Heart right ventricle (tissue), 16 donors: ENCODE data around the gene KCNMA1. TPM values are rescaled to one million over a fixed set of nuclear protein-coding genes. Genes with fewer than 3 reads are reported as not detected.
A peak's percentile ranks its signal among the peaks of the same experiment; 100 is the strongest.

Experiments
- ATAC-seq, 8 donors: fragments of 200-7000 bp; cut with Tn5 transposase; one replicate each; pipeline ENCODE4 v1.9.1; 2020; ENCODE audit warnings: mild to moderate bottlenecking in 8 of 8, moderate library complexity in 8 of 8, moderate number of reproducible peaks in 1 of 8
- DNase-seq, 2 donors: peaks; one replicate each; pipeline ENCODE4 v3.0.0-alpha.2; 2020
- H3K27ac ChIP-seq, 10 donors: fragments of 200-600 bp; sonication (generic) in 2 of 10; one replicate each; pipeline versions ENCODE4 v1.5.0 to v1.8.0; 2020 to 2022; ENCODE audit warnings: mild to moderate bottlenecking in 3 of 10
- H3K27me3 ChIP-seq, 7 donors: fragments of 200-600 bp; one replicate each; pipeline ENCODE4 v1.8.0; 2021 to 2022; ENCODE audit warnings: mild to moderate bottlenecking in 2 of 7
- H3K36me3 ChIP-seq, 9 donors: fragments of 200-600 bp; sonication (generic) in 1 of 9; one replicate each; pipeline versions ENCODE4 v1.5.0 to v1.8.0; 2020 to 2022; ENCODE audit warnings: mild to moderate bottlenecking in 2 of 9
- H3K4me1 ChIP-seq, 9 donors: fragments of 200-600 bp; sonication (generic) in 1 of 9; one replicate each; pipeline versions ENCODE4 v1.5.0 to v1.8.0; 2020 to 2022; ENCODE audit warnings: mild to moderate bottlenecking in 4 of 9
- H3K4me3 ChIP-seq, 10 donors: fragments of 200-600 bp; sonication (generic) in 2 of 10; one replicate each; pipeline versions ENCODE4 v1.5.0 to v1.8.0; 2020 to 2022; ENCODE audit warnings: mild to moderate bottlenecking in 7 of 10, moderate library complexity in 2 of 10
- H3K9me3 ChIP-seq, 11 donors: fragments of 200-600 bp in 10 of 11; sonication (generic) in 2 of 11; one replicate each; pipeline versions ENCODE4 v1.5.0 to v1.8.0; 2013 to 2022; ENCODE audit warnings: mild to moderate bottlenecking in 2 of 11, control low read depth in 1 of 11, moderate library complexity in 1 of 11
- WGBS, 2 donors: extraction: QIAGEN DNeasy Blood & Tissue Kit; methylation state at CpG; one replicate each; pipeline ENCODE4 v1.1.7; 2013; ENCODE audit warnings: inconsistent platforms in 1 of 2; 5-methylcytosine and 5-hydroxymethylcytosine counted together
- intact Hi-C, 10 donors: fragments of 100-400 bp; cut with DNase I; formaldehyde crosslinking; loops; one replicate each; pipeline versions ENCODE4 v1.11.1 to v1.14.2; 2022
- polyA plus RNA-seq, 2 donors: library from polyadenylated mRNA; stranded (reverse); fragments of 200-250 nt; gene quantifications; one replicate each; pipeline ENCODE4 v1.2.3, GENCODE V29; 2013
- total RNA-seq, 10 donors: library from RNA; stranded (reverse); fragmentation: NEBNext Ultra II Directional in 3 of 10; extraction: Animal tissue kit (Norgen Biotek cat#: 25700) in 3 of 10; gene quantifications; one replicate each; pipeline versions ENCODE4 v1.2.1 to v1.2.4, GENCODE V29; 2021 to 2023
- TF ChIP-seq, protein P1 (sequence below), 9 donors: fragments of 200-600 bp; sonication (generic) in 2 of 9; IDR thresholded peaks; one replicate each; pipeline versions ENCODE4 v1.5.0 to v1.8.0; 2021 to 2022; ENCODE audit warnings: antibody characterized with exemption in 9 of 9, mild to moderate bottlenecking in 5 of 9, moderate library complexity in 1 of 9
- donor health status: Arrhythmogenic right ventricular cardiomyopathy.
- donor health status: ischemic (EF 13 %, LVEDD 7.1; RV severe dilation, severe dysfunction).
- donor health status: healthy with polysubstance abuse.
- donor health status: DM: no; HTN: yes; CAD: no.
- donor health status: DM: no; HTN: no; CAD: no.
- donor health status: ischemic (EF 25% LVEDD 6.9; RV normal size, moderate dysfunction).
- donor health status: ischemic (EF 25% LVEDD 5.7; RV mildly dilated, moderate dysfunction).
- donor health status: healthy.
- donor health status: DM: yes; HTN: yes; CAD: no.
- donor health status: Ischemic cardiomyopathy.
- donor health status: ischemic (EF 35%, LVEDD 5.7; RV mildly dilated, moderate dysfunction).
- donor health status: nonischemic (EF 11% LVEDD 7.7; RV severe dilation, severe dysfunction).
- donor health status: DM: yes; HTN: yes; CAD: no.
- donor health status: PGD.
- donor health status: ischemic (EF 29% LVEDD 5.4; RV normal size, mild dysfunction).
- donor health status: nonischemic (EF 23%, LVEDD 6.1; RV moderate dilation, normal function).

The KCNMA1 gene
- total and polyA plus RNA-seq, 12 donors: 0.59 to 5.3 (median 1.6) TPM

DNA sequence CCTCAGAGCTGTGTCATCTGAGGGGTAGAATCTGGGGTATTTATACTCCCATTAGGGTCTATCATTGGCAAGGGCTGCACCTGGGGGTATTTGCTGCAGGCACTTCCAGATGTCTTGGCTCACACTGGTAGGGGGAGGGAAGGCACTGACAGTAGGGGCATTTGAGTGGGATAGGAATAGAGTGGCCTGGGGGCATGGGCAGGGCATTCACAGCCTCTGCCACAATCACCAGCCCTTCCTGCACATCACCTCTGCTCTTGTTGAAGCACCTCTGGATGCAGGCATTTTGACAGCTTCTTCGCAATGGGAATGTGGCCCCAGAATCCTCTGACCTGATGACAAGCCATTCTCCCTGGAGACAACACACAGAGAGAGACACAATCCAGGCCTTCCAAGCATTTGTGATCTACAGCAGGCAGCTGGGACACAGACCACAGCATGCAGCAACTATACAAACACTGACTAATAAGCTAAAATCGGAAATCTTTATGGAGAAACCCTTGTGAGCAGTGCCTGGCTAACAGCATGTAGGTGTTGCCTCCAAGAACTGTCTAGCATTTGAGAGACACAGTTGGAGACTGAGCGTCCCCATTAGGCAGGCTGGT lies 178.5 kb downstream of the KCNMA1 start:
- WGBS, 2 donors: 49 to 50% methylated on average over 3 of the region's 3 CpGs
- Histone ChIP-seq H3K27ac (no peak overlapping the region), H3K36me3 (no peaks in the 10 kb centered on the region), H3K9me3 (no peaks in the 10 kb centered on the region), H3K4me3 (no peak overlapping the region), H3K4me1 (no peaks in the 10 kb centered on the region), H3K27me3 (peaks cover 0 to 29% (median 4%) of the 10 kb centered on the region in 7 donors)
- DNase-seq (no peak), ATAC-seq (no peak)
- TF ChIP-seq, protein P1, sequence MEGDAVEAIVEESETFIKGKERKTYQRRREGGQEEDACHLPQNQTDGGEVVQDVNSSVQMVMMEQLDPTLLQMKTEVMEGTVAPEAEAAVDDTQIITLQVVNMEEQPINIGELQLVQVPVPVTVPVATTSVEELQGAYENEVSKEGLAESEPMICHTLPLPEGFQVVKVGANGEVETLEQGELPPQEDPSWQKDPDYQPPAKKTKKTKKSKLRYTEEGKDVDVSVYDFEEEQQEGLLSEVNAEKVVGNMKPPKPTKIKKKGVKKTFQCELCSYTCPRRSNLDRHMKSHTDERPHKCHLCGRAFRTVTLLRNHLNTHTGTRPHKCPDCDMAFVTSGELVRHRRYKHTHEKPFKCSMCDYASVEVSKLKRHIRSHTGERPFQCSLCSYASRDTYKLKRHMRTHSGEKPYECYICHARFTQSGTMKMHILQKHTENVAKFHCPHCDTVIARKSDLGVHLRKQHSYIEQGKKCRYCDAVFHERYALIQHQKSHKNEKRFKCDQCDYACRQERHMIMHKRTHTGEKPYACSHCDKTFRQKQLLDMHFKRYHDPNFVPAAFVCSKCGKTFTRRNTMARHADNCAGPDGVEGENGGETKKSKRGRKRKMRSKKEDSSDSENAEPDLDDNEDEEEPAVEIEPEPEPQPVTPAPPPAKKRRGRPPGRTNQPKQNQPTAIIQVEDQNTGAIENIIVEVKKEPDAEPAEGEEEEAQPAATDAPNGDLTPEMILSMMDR (IDR thresholded peaks at IDR 0.05): no peak
- intact Hi-C loops: no loop called here

DNA sequence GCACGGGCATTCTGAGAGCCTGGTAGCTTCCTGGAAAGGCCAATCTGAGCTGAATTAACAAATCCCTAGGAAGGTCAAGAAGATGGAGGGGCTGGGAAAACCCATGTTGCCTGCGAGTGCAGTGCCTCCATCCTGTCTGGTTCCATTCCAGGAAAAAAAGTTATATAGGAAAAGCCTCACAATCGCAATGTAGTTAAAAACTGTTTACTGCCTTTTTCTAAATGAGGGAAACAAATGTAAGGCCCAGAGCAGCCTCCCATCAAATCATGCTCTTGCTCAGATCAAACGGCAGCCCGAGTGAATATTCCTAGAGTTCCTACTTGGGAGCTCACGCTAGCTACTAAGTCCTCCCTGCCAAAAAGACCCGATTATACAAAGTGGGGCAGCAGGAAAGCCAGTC lies 179.9 kb downstream of the KCNMA1 start:
- intact Hi-C loops: no loop called here
- TF ChIP-seq, protein P1 (IDR thresholded peaks at IDR 0.05): no peak
- H3K9me3 ChIP-seq: no peaks in the 10 kb centered on the region

DNA sequence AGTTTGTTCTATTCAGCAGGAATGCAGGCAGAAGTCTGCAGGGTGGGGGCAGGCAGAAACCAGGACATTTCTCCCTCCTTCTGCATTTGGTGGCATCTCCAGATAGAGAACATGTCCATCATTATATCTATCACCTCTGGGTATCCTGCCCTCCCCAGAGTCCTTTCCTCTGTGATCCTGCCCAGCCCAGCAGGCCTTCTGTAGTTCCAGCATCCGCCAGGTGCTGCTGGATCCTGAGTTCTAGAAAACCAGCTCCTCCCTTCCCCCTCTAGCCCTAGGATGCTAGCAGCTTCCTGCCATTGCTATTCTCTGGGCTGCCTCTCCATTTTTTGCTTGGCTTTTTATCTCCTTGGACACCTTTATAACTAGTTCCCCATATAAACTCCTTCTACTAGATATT lies 180.3 kb downstream of the KCNMA1 start:
- DNase-seq: no peak
- 84 to 91% methylated on average over 1 of the region's 1 CpG for WGBS, 2 donors
- Histone ChIP-seq H3K4me1 (no peaks in the 10 kb centered on the region), H3K4me3 (no peak overlapping the region), H3K27ac (no peak overlapping the region), H3K27me3 (peaks cover 0 to 29% (median 4%) of the 10 kb centered on the region in 7 donors), H3K36me3 (no peaks in the 10 kb centered on the region), H3K9me3 (no peaks in the 10 kb centered on the region)
- no peak for ATAC-seq
- TF ChIP-seq, protein P1 (IDR thresholded peaks at IDR 0.05): no peak
- intact Hi-C loops: no loop called here

More for the DNA sequence above, 179.9 kb downstream of the KCNMA1 start:
- DNase-seq (no peak), ATAC-seq (no peak)
- no peak overlapping the region for H3K4me3 ChIP-seq
- no peaks in the 10 kb centered on the region for H3K4me1 ChIP-seq
- WGBS, 2 donors: 44 to 68% methylated on average over 7 of the region's 7 CpGs
- H3K27me3 ChIP-seq: peaks cover 0 to 29% (median 4%) of the 10 kb centered on the region in 7 donors
- H3K36me3 ChIP-seq: no peaks in the 10 kb centered on the region
- no peak overlapping the region for H3K27ac ChIP-seq

DNA sequence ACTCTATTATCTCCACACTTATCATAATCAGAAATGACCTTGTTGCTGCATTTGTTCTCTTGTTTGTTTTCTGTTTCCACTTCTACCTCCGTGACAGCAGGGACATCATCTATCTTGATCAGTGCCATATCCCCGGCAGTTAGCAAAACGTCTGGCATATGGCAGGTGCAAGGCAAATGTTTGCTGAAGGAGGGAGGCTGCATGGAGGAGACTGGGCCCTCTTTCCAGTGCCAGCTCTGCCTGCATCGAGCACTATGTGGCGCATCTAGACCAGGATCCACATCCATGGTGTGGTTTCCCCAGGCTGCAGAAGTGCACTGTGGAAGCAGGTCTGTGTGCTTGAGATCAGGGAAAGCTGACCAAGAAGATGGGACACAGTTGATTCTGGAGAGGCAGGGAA lies 181.2 kb downstream of the KCNMA1 start:
- intact Hi-C loops: no loop called here
- DNase-seq: no peak
- peak in 1 of 8 donors; percentile 15 for ATAC-seq
- Histone ChIP-seq H3K4me3 (no peak overlapping the region), H3K27me3 (peaks cover 0 to 29% (median 0%) of the 10 kb centered on the region in 7 donors), H3K4me1 (no peaks in the 10 kb centered on the region), H3K36me3 (no peaks in the 10 kb centered on the region), H3K9me3 (no peaks in the 10 kb centered on the region), H3K27ac (no peak overlapping the region)
- TF ChIP-seq, protein P1 (IDR thresholded peaks at IDR 0.05): no peak
- 80 to 84% methylated on average over 5 of the region's 5 CpGs for WGBS, 2 donors
